HG02852 (cell line): ENCODE results near the gene PLAAT3.
"Not testable (repeated sequence)": the region's sequence is repeated elsewhere in the genome, so short reads cannot be mapped to it uniquely, and the experiment has no call there.

ENCODE experiments used
- ATAC-seq: cut with Tn5 transposase; IDR thresholded peaks from one replicate; pipeline ENCODE4 v1.9.1; 2021; ENCODE audit warnings: mild to moderate bottlenecking, moderate library complexity; ENCODE audit not compliant: unreplicated experiment

Gene PLAAT3

GRCh38 chr11:63614136-63614671, at the start of gene PLAAT3:
Gene PLAAT3 (minus strand): TSS chr11:63614433. CDS start chr11:63614014, 419 bp downstream.
- ATAC-seq = no peak

- no peak for ATAC-seq
Observed at GRCh38 chr11:63663809-63664208, 49.6 kb upstream of the PLAAT3 start.

GRCh38 chr11:63660972-63661371, 46.7 kb upstream of the PLAAT3 start:
- no peak for ATAC-seq

DNA sequence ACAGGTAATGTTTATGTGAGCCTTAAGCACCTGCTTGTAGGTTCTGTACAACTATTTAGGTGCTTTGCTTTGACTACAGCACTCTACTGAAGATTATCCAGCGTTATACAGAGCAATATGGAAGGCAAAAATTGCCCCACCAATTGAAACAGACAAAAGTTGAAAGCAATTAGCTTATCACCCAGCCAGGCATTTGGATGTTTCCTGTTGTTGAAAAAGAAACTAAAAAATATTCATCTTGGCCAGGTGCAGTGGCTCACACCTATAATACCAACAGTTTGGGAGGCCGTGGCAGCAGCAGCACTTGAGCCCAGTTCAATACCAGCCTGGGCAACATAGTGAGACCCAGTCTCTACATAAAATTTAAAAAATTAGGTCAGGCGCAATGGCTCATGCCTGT, 38.4 kb upstream of the PLAAT3 start:
- no peak for ATAC-seq

GRCh38 chr11:63643205-63643604, 29.0 kb upstream of the PLAAT3 start:
- ATAC-seq = no peak

GRCh38 chr11:63641727-63642126, 27.5 kb upstream of the PLAAT3 start:
- no peak for ATAC-seq

DNA sequence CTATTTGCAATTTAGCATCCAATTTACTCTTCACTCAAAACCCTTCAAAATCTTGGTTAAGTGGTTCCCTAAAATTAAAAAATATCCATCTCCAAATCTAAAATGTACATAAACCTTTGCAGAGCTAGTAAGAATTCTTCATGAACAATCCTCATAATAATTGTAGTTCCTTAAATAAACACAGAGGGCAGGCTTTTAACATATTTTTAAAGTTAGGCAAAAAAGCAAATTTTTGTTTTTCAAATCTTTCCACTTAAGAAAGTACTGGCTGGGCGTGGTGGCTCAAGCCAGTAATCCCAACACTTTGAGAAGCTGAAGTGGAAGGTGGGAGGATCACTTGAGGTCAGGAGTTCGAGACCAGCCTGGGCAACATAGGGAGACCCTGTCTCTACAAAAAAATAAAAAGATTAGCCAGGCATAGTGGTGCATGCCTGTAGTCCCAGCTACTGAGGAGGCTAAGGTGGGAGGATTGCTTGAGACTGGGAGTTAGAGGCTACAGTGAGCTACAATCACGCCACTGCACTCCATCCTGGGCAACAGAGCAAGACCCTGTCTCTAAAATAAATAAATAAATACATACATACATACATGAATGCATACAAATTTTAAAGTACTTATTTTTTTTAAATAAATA, 25.1 kb upstream of the PLAAT3 start:
- no peak for ATAC-seq

- not testable (repeated sequence) for ATAC-seq
Observed at GRCh38 chr11:63638436-63638835, 24.2 kb upstream of the PLAAT3 start.

- ATAC-seq = no peak
Observed at GRCh38 chr11:63635762-63636465, 21.7 kb upstream of the PLAAT3 start.

GRCh38 chr11:63629426-63629825, 15.2 kb upstream of the PLAAT3 start:
- ATAC-seq = no peak

DNA sequence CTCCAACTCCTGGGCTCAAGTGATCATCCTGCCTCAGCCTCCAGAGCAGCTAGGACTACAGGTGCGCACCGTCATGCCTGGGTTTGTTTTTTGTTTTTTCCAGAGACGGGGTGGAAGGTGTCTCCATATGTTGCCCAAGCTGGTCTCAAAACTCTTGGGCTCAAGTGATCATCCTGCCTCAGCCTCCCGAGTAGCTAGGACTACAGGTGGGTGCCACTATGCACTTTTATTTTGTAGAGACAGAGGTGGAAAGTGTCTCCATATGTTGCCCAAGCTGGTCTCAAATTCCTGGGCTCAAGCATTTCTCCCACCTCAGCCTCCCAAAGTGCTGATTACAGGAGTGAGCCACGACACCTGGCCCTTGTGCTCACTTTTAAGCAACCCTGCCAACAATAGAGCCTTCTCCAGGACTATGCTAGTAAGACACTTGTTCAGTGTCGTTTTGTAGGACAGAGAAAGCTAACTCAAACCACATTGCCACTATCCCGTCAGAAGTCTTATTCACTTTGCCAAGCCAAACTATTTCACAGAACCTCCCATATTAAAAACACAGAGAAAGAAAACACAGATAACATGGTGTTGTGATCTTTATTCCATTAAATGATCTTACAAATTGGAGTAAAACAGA, 9.4 kb upstream of the PLAAT3 start:
- no peak for ATAC-seq

DNA sequence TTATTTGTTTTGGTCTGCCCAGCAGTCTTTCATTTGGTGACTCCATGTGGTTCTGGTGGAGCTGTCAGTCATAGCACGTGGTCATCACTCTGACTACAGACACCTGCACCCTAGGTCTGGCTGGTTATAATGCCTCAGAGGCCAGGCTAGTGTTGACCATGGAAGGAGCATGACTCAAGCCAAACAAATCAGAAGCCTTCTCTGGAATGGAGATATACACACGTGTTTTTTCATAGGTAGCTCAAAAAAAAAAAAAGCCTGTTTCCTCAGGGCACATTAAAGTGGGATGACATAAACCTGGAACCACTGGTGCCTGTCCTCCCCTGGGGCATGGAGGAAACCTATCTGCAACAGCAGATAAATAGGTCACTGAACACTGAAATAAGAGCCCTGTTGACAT, 8.1 kb upstream of the PLAAT3 start:
- ATAC-seq = no peak

DNA sequence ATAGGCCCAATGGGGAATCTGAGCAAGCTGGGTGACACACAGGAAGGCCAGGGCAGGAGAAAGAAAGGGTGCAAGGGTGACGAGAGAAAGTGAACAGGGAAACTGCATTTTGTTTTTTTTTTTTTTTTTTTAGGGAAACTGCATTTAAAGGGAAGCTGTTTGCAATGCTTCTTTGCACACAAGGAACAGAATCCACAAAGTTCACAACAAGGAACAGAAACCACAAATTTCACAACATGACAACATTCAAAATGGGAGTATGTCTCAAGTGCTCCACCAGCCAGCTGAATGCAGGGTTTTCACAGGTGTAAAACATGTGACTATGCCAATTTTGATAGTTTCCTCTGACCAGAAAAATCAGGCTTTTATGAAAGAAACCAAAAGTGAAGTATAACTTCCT, 6.8 kb upstream of the PLAAT3 start:
- no peak for ATAC-seq

DNA sequence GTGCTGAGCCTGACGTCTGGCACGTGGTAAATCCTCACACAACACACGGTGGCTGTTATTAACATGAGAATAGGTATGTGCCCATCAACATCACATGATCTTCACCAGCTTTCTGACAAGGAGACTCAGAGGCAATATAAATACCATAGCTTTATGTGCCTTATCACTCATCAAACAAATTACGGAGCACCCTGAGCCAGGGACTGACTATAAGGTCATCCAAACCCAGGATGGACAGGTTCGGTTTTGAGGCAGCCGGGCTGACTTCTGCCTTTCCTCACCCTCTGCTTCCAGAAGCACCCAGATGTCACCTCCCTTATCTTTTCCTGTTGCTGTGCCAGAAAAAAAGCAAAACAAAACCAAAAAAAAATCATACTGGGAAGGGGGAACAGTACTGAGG, 5.7 kb upstream of the PLAAT3 start:
- ATAC-seq = no peak

DNA sequence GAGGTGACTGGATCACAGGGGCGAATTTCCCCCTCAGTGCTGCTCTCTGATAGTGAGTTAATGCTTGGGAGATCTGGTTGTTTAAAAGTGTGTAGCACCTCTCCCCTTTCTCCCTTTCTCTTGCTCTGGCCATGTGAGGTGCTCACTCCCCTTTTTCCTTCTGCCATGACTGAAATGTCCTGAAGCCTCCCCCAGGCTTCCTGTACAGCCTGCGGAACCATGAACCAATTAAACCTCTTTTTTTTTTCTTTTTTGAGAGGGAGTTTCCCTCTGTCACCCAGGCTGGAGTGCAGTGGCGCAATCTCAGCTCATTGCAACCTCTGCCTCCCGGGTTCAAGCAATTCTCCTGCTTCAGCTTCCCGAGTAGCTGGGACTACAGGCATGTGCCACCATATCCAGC, 3.5 kb upstream of the PLAAT3 start:
- ATAC-seq = not testable (repeated sequence)

DNA sequence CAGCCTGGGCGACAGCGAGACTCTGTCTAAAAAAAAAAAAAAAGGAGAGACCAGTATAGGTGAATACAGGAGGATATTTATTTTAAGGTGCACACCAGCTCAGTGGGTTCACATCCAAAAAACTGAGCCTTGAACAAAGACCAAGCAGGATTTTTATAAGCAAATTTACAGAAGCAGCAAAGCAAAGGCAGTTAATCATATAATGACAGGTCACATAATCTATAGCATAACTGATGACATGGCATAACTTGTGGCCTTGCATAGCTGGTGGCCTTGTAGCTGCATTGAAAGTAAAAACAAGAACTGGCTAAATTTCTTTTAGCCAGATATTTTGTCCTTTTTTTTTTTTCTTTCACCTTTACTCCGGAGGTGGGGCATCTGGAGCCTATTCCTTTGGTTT, 2.7 kb upstream of the PLAAT3 start:
- ATAC-seq = no peak

DNA sequence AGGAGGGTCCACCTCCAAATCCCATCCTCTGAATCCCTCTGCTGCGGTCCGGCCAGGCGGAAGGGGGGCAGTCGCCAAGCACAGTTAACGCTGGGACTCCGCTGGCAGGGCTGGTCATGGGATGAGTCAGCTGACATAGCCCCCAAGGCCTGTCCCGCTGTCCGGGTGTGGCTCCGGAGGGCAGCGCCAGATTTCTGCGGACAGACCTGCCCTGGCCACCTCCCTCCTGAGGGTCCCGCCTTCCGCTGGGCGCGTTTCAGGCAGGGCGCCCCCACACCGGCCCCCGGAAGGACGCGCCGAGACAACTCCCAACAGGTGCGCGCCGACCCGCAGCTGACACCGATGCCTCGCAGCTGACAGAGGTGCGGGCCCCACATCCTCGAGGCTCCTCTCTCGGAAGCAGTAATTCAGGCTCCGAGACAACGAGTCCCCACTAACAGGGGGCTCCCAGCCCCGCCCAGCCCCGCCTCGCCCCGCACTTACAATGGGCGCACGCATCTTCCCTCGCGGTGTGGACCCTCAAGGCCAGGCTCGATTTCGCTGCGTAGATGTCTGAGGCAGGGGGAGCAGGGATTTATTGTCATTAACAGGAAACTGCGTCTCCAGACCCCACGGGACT, 607 bp downstream of the PLAAT3 start:
- no peak for ATAC-seq

DNA sequence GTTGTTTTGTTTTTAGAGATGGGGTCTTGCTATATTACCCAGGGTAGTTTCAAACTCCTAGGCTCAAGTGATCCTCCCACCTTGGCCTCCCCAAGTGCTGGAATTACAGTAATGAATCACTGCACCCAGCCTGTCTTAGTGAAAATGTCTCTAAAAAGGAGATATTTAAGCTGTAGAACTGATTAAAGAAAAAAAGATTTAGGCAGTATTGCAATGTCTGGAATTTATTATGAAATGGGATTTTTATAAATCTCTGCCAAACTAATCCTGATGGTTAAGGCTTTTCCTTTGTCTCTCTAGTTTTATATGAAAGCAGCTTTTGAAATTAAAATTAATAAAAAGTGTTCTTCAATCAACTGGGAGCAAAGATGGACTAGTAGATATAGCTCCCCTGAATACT, 2.1 kb downstream of the PLAAT3 start:
- ATAC-seq = no peak

DNA sequence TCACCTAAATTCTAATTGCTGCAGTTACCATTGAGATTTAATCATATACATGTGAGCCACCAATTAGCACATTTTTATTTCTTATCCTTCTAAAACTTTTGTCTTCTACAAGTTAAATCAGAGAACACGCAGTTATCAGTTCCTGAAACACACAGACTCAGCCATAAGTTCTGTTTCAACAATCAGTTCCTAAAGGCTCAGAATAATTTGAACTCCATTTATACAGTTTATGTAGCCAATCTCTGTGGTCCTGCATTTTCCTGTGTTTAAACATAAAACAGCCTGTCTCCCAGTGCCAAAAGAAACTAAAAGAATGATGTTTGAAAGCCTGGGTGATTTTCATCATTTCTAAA, 2.9 kb downstream of the PLAAT3 start:
- ATAC-seq = no peak

GRCh38 chr11:63610604-63611394, 3.4 kb downstream of the PLAAT3 start:
- no peak for ATAC-seq
